ENCODE measurements around the gene TMEM30B. TPM values are rescaled to one million over a fixed set of nuclear protein-coding genes. Genes with fewer than 3 reads are reported as not detected.

TMEM30B gene
- total RNA-seq, 1 experiment from 2014 or later: 0.12 TPM

DNA sequence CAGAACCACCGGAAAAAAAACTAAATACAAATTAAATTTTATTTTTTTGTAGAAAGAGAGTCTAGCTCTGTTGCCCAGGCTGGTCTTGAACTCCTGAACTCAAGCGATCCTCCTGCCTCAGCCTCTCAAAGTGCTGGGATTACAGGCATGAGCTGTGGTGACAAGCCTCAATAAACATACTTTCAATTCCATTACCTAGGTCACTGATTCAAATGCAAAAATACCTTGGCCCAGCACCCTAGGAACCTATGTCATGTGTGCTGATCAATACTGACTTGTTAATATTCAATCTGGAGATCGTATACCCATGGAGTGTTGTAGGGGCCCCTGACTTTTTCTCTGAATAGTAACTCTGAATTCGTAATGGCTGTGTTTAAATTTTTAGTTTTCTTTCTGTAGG, 7.1 kb upstream of the TMEM30B start:
- Histone ChIP-seq H3K9ac (ENCODE audit: low read length) (no peak overlapping the region), H3K4me3 (replicated peaks in 1 of 2; ENCODE audit: low read depth in 1 of 2, low read length in 2 of 2) (no peak overlapping the region), H3K27me3 (ENCODE audit: insufficient read depth, low read length) (no peaks in the 10 kb centered on the region), H4K20me1 (ENCODE audit: insufficient read depth) (no peaks in the 10 kb centered on the region), H3K36me3 (ENCODE audit: control insufficient read depth in 1 of 2, insufficient read depth in 2 of 2, low read length in 2 of 2) (no peaks in the 10 kb centered on the region), H3K9me2 (ENCODE audit: insufficient read depth) (no peaks in the 10 kb centered on the region), H3K9me3 (ENCODE audit: control insufficient read depth in 1 of 2, insufficient read depth in 1 of 2, low read depth in 1 of 2, low read length in 2 of 2) (no peaks in the 10 kb centered on the region), H2AFZ (ENCODE audit: low read depth, low read length, poor library complexity, severe bottlenecking) (no peak overlapping the region), H3K4me2 (ENCODE audit: low read length) (no peak overlapping the region), H3K4me1 (ENCODE audit: control insufficient read depth in 1 of 2, insufficient read depth in 2 of 2, low read length in 2 of 2) (peaks cover 0 to 9% of the 10 kb centered on the region in 2 experiments; a peak in 1 of 4 replicates), H3K79me2 (ENCODE audit: insufficient read depth, low read length) (no peaks in the 10 kb centered on the region), H3K27ac (ENCODE audit: low read depth, low read length) (no peak overlapping the region)
- intact Hi-C loops (cut with micrococcal nuclease): no loop called here
- ChIA-PET RAD21 (ENCODE audit: low non-redundant PET in 1 of 2, low total read pairs in 2 of 2, uncharacterized antibody in 2 of 2, unreplicated experiment in 2 of 2) (no interaction called here), CTCF (interaction anchor here (1.2 kb wide), 1 partner anchor 938 kb away, joined by 3 read pairs; no protein-coding TSS in a partner anchor), POLR2A (no interaction called here)
- DNase-seq (ENCODE audit: low read depth, low spot score) (no peak), ATAC-seq (no peak)
- no peak for TF ChIP-seq ELF1 (IDR thresholded peaks at IDR 0.05; ENCODE audit: borderline replicate concordance, low read depth)
- TF ChIP-seq YY1 (IDR thresholded peaks at IDR 0.05; ENCODE audit: extremely low read depth, insufficient replicate concordance, low read depth, low read length): no peak
- no peak for TF ChIP-seq CBX3 (IDR thresholded peaks at IDR 0.05; ENCODE audit: low read depth)
- no peak for TF ChIP-seq EGR1 (IDR thresholded peaks at IDR 0.05; ENCODE audit: low read depth)
- no peak for TF ChIP-seq POLR2AphosphoS5 (IDR thresholded peaks at IDR 0.05; ENCODE audit: low read depth, low read length)
- no peak for TF ChIP-seq CEBPB (IDR thresholded peaks at IDR 0.05; ENCODE audit: low read depth)
- no peak for TF ChIP-seq JUND (IDR thresholded peaks at IDR 0.05)
- TF ChIP-seq, protein P1, sequence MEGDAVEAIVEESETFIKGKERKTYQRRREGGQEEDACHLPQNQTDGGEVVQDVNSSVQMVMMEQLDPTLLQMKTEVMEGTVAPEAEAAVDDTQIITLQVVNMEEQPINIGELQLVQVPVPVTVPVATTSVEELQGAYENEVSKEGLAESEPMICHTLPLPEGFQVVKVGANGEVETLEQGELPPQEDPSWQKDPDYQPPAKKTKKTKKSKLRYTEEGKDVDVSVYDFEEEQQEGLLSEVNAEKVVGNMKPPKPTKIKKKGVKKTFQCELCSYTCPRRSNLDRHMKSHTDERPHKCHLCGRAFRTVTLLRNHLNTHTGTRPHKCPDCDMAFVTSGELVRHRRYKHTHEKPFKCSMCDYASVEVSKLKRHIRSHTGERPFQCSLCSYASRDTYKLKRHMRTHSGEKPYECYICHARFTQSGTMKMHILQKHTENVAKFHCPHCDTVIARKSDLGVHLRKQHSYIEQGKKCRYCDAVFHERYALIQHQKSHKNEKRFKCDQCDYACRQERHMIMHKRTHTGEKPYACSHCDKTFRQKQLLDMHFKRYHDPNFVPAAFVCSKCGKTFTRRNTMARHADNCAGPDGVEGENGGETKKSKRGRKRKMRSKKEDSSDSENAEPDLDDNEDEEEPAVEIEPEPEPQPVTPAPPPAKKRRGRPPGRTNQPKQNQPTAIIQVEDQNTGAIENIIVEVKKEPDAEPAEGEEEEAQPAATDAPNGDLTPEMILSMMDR (IDR thresholded peaks at IDR 0.05 in 2 of 3, conservative IDR thresholded peaks at IDR 0.05 in 1 of 3; ENCODE audit: borderline replicate concordance in 1 of 3, insufficient read depth in 1 of 3, low read depth in 2 of 3, low read length in 2 of 3): no peak
- no peak for TF ChIP-seq SRF (IDR thresholded peaks at IDR 0.05; ENCODE audit: low read depth)
- TF ChIP-seq, protein P2, sequence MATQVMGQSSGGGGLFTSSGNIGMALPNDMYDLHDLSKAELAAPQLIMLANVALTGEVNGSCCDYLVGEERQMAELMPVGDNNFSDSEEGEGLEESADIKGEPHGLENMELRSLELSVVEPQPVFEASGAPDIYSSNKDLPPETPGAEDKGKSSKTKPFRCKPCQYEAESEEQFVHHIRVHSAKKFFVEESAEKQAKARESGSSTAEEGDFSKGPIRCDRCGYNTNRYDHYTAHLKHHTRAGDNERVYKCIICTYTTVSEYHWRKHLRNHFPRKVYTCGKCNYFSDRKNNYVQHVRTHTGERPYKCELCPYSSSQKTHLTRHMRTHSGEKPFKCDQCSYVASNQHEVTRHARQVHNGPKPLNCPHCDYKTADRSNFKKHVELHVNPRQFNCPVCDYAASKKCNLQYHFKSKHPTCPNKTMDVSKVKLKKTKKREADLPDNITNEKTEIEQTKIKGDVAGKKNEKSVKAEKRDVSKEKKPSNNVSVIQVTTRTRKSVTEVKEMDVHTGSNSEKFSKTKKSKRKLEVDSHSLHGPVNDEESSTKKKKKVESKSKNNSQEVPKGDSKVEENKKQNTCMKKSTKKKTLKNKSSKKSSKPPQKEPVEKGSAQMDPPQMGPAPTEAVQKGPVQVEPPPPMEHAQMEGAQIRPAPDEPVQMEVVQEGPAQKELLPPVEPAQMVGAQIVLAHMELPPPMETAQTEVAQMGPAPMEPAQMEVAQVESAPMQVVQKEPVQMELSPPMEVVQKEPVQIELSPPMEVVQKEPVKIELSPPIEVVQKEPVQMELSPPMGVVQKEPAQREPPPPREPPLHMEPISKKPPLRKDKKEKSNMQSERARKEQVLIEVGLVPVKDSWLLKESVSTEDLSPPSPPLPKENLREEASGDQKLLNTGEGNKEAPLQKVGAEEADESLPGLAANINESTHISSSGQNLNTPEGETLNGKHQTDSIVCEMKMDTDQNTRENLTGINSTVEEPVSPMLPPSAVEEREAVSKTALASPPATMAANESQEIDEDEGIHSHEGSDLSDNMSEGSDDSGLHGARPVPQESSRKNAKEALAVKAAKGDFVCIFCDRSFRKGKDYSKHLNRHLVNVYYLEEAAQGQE (IDR thresholded peaks at IDR 0.05; ENCODE audit: low read depth): no peak
- TF ChIP-seq, protein P3, sequence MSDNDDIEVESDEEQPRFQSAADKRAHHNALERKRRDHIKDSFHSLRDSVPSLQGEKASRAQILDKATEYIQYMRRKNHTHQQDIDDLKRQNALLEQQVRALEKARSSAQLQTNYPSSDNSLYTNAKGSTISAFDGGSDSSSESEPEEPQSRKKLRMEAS (IDR thresholded peaks at IDR 0.05): no peak
- TF ChIP-seq SIN3A (IDR thresholded peaks at IDR 0.05; ENCODE audit: low read depth): no peak
- no peak for TF ChIP-seq EZH2 (IDR thresholded peaks at IDR 0.05)
- TF ChIP-seq POLR2A (IDR thresholded peaks at IDR 0.05; ENCODE audit: borderline replicate concordance, extremely low read depth, insufficient read depth, insufficient read length): no peak
- no TSS peak for BruUV-seq (replicated peaks)

All from HCT116 (cell line).